ENCODE measurements around the gene PVALEF. TPM values are rescaled to one million over a fixed set of nuclear protein-coding genes. Genes with fewer than 3 reads are reported as not detected.

Gene PVALEF
- total RNA-seq, 1 donor, result not detected

DNA sequence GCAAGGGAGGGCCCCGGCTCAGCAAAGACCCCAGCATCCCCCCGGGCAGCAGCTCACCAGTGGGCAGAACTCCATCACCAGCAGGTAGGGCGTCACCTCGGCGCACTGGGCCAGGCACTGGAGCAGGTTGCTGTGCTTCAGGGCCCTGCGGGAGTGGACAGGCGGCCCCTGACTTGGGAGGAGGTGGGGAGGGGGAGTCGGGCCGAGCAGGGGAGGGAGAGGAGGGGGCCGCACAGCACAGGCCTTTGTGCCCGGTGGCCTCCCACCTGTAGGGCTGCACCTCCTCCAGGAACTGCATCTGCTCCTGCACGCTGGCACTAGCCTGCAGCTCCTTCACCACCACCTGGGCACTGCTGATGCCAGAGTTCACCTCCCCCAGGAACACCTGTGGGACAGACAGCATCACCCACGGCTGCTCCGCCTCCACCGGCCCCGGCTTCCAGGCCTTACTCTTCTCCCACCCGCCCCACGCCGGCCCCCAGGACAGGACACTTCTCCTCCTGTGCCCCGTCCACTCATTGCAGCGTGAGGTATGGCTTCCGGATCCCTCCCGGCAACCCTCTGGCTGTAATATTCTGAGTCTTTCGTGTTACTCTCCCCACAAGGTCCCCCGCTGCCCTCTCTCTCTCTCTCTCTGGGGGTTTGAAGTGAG lies 37.7 kb upstream of the PVALEF start:
- Histone ChIP-seq H3K4me1 (ENCODE audit: insufficient read depth, low read length) (no peaks in the 10 kb centered on the region), H3K4me2 (ENCODE audit: insufficient read depth, low read length) (no peak overlapping the region), H3K4me3 (ENCODE audit: insufficient read depth, low read length) (no peak overlapping the region), H3K9me3 (ENCODE audit: low read depth, low read length) (no peaks in the 10 kb centered on the region), H3K79me2 (ENCODE audit: insufficient read depth, low read length) (no peaks in the 10 kb centered on the region), H2AFZ (ENCODE audit: low read length) (no peak overlapping the region), H4K20me1 (ENCODE audit: insufficient read depth, low read length) (no peaks in the 10 kb centered on the region), H3K27ac (ENCODE audit: low read depth, low read length) (no peak overlapping the region), H3K36me3 (ENCODE audit: insufficient read depth, low read length) (no peaks in the 10 kb centered on the region), H3K27me3 (ENCODE audit: insufficient read depth, low read length) (peaks cover 2% of the 10 kb centered on the region)
- TF ChIP-seq, protein P1, sequence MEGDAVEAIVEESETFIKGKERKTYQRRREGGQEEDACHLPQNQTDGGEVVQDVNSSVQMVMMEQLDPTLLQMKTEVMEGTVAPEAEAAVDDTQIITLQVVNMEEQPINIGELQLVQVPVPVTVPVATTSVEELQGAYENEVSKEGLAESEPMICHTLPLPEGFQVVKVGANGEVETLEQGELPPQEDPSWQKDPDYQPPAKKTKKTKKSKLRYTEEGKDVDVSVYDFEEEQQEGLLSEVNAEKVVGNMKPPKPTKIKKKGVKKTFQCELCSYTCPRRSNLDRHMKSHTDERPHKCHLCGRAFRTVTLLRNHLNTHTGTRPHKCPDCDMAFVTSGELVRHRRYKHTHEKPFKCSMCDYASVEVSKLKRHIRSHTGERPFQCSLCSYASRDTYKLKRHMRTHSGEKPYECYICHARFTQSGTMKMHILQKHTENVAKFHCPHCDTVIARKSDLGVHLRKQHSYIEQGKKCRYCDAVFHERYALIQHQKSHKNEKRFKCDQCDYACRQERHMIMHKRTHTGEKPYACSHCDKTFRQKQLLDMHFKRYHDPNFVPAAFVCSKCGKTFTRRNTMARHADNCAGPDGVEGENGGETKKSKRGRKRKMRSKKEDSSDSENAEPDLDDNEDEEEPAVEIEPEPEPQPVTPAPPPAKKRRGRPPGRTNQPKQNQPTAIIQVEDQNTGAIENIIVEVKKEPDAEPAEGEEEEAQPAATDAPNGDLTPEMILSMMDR (IDR thresholded peaks at IDR 0.05; ENCODE audit: extremely low read depth, low read depth, low read length), result no peak
- no peak for DNase-seq (ENCODE audit: insufficient read length, low spot score, missing footprints)

DNA sequence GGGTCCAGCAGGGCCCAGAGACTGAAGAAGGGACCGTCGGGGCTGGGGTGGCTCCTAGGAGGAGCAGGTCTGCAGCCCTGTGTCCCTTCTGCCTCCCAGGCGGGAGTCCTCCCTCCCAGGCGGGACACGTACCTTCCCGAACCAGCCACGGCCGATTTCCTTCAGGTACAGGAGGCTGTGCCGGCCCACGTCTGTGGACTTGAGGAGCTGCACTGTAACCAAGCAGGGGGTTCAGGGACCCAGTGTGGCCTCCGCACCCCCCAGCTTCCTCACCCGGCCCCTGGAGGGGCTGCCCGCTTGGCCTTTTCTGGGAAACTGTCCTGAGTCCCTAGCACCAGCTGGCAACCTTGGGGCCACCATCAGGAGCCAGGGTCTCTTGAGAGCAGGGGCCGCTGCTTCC lies 37.0 kb upstream of the PVALEF start:
- Histone ChIP-seq H3K27ac (ENCODE audit: low read depth, low read length) (no peak overlapping the region), H3K4me2 (ENCODE audit: insufficient read depth, low read length) (no peak overlapping the region), H2AFZ (ENCODE audit: low read length) (no peak overlapping the region), H3K27me3 (ENCODE audit: insufficient read depth, low read length) (peaks cover 2% of the 10 kb centered on the region), H3K9me3 (ENCODE audit: low read depth, low read length) (no peaks in the 10 kb centered on the region), H4K20me1 (ENCODE audit: insufficient read depth, low read length) (no peaks in the 10 kb centered on the region), H3K36me3 (ENCODE audit: insufficient read depth, low read length) (no peaks in the 10 kb centered on the region), H3K4me3 (ENCODE audit: insufficient read depth, low read length) (no peak overlapping the region), H3K79me2 (ENCODE audit: insufficient read depth, low read length) (no peaks in the 10 kb centered on the region), H3K4me1 (ENCODE audit: insufficient read depth, low read length) (no peaks in the 10 kb centered on the region)
- no peak for DNase-seq (ENCODE audit: insufficient read length, low spot score, missing footprints)
- TF ChIP-seq, protein P1 (IDR thresholded peaks at IDR 0.05; ENCODE audit: extremely low read depth, low read depth, low read length), result no peak

DNA sequence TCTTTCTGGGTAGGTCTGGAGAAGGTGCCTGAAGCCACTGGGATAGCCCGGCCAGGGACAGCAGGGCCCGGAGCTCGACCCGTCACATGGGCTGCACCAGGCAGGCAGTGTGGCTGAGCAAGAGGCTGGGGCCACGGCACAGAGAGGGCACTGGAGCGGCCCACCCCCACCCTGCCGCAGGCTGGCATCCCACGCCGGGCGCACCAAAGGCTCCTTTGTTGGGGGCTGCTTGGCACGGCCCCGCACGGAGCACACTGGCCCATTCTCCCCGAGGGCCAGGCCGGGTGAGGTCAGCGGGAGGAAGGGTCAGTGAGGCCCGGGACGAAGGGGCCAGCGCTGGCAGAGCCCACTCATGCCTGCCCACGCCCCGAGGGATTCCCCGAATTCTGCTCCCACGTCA lies 36.5 kb upstream of the PVALEF start:
- TF ChIP-seq, protein P1 (IDR thresholded peaks at IDR 0.05; ENCODE audit: extremely low read depth, low read depth, low read length), result no peak
- no peaks in the 10 kb centered on the region for H3K9me3 ChIP-seq (ENCODE audit: low read depth, low read length)
- no peak for DNase-seq (ENCODE audit: insufficient read length, low spot score, missing footprints)
- H3K27me3 ChIP-seq (ENCODE audit: insufficient read depth, low read length), result peaks cover 2% of the 10 kb centered on the region
- no peak overlapping the region for H2AFZ ChIP-seq (ENCODE audit: low read length)
- no peak overlapping the region for H3K4me3 ChIP-seq (ENCODE audit: insufficient read depth, low read length)
- H3K27ac ChIP-seq (ENCODE audit: low read depth, low read length), result no peak overlapping the region
- no peak overlapping the region for H3K4me2 ChIP-seq (ENCODE audit: insufficient read depth, low read length)
- H3K4me1 ChIP-seq (ENCODE audit: insufficient read depth, low read length), result no peaks in the 10 kb centered on the region
- H3K36me3 ChIP-seq (ENCODE audit: insufficient read depth, low read length), result no peaks in the 10 kb centered on the region
- H3K79me2 ChIP-seq (ENCODE audit: insufficient read depth, low read length), result no peaks in the 10 kb centered on the region
- no peaks in the 10 kb centered on the region for H4K20me1 ChIP-seq (ENCODE audit: insufficient read depth, low read length)

DNA sequence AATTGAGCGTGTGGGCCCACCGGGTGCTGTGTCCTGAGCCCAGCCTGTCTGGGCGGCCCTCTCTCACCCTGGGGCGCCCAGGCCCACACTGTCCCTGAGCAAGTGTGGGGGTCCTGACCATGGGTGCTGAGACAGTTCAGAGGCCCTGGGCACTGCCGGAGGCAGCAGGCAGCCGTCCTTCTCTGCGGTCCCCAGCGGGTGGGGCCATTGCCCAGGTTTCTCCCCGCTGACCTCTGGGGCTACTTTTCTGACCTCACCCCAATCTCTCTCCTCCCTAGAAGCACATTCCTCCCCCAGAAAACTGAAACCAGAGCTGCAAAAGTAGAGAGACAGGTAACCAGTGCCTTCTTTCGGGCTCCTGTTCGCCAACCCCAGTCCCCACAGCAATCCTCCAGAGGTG lies 36.0 kb upstream of the PVALEF start:
- no peaks in the 10 kb centered on the region for H4K20me1 ChIP-seq (ENCODE audit: insufficient read depth, low read length)
- H3K36me3 ChIP-seq (ENCODE audit: insufficient read depth, low read length), result no peaks in the 10 kb centered on the region
- H3K4me2 ChIP-seq (ENCODE audit: insufficient read depth, low read length), result no peak overlapping the region
- H3K4me3 ChIP-seq (ENCODE audit: insufficient read depth, low read length), result no peak overlapping the region
- H3K27me3 ChIP-seq (ENCODE audit: insufficient read depth, low read length), result peaks cover 2% of the 10 kb centered on the region
- no peaks in the 10 kb centered on the region for H3K9me3 ChIP-seq (ENCODE audit: low read depth, low read length)
- no peak overlapping the region for H3K27ac ChIP-seq (ENCODE audit: low read depth, low read length)
- TF ChIP-seq, protein P1 (IDR thresholded peaks at IDR 0.05; ENCODE audit: extremely low read depth, low read depth, low read length), result no peak
- DNase-seq (ENCODE audit: insufficient read length, low spot score, missing footprints), result no peak
- no peaks in the 10 kb centered on the region for H3K4me1 ChIP-seq (ENCODE audit: insufficient read depth, low read length)
- no peaks in the 10 kb centered on the region for H3K79me2 ChIP-seq (ENCODE audit: insufficient read depth, low read length)
- H2AFZ ChIP-seq (ENCODE audit: low read length), result no peak overlapping the region
